ENCODE results near the gene SET.

Gene SET

GRCh38 chr9:128732576-128732975 is 43.6 kb downstream of the SET start:
- no peak for DNase-seq

GRCh38 chr9:128733256-128733655 is 44.2 kb downstream of the SET start:
- peak in 1 of 2 experiments; percentile 42 for DNase-seq

DNA sequence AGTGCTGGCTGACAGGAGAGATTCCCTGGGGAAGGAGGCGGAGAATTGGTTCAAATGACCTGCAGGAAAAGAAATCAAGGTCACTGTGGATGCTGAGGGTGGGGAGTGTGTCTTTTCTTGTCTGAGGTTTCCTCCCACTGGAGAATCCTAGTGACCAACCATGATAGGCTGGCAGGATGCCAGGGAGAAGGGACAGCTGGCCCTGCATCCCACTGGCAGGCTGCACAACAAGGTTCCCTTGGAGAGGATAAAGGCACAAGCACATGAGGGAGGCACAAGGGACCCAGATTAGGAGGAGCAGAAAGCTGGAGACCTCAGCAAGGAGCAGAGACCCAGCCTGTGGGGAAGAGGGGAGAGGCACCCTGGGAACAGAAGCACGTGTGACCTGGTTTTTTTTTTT is 46.4 kb downstream of the SET start:
- DNase-seq, result no peak

GRCh38 chr9:128742401-128742800 is 53.4 kb downstream of the SET start:
- no peak for DNase-seq

DNA sequence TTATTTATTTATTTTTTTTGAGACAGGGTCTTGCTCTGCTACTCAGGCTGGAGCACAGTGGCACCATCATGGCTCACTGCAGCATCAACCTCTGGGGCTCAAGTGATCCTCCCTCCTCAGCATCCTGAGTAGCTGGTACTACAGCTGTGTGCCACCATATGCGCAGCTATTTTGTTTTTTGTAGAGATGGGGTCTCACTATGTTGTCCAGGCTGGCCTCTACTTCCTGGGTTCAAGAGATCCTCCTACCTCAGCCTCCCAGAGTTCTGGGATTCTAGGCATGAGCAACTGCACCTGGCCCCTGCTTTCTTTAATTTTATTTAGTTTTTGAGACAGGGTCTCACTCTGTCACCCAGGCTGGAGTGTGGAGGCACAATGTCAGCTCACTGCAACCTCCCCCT is 54.4 kb downstream of the SET start:
- DNase-seq, result no peak
